Hematopoietic multipotent progenitor cell (in vitro differentiated cells): ENCODE measurements around the gene CDHR4. TPM values are rescaled to one million over a fixed set of nuclear protein-coding genes. Genes with fewer than 3 reads are reported as not detected.
A peak's percentile ranks its signal among the peaks of the same experiment; 100 is the strongest.
"Not testable (repeated sequence)": the region's sequence is repeated elsewhere in the genome, so short reads cannot be mapped to it uniquely, and the experiment has no call there.

Experiments used
- DNase-seq, 3 donors: peaks; one replicate each; pipeline ENCODE4 v3.0.0-alpha.2; 2011 to 2015; ENCODE audit warnings: low read depth in 2 of 3, low spot score in 2 of 3
- total RNA-seq: library from RNA; depleted of rRNA; stranded (reverse); fragments of >200 nt; gene quantifications from one replicate; pipeline ENCODE4 v1.2.3, GENCODE V29; 2012

CDHR4 gene
- 0.27 TPM for total RNA-seq

GRCh38 chr3:49799761-49800160, at the start of gene CDHR4:
Gene CDHR4, minus strand, starts transcription at chr3:49799873. Its CDS starts 61 bp downstream, at chr3:49799812.
- DNase-seq = no peak

- DNase-seq = no peak
These were observed 46.0 kb upstream of the CDHR4 start for GRCh38 chr3:49845694-49846093.

GRCh38 chr3:49844464-49845183, 45.0 kb upstream of the CDHR4 start:
- no peak for DNase-seq

- DNase-seq = no peak
These were observed 43.3 kb upstream of the CDHR4 start for GRCh38 chr3:49842843-49843517.

GRCh38 chr3:49841806-49842205, 42.1 kb upstream of the CDHR4 start:
- no peak for DNase-seq

- DNase-seq = peak in 2 of 3 donors; percentile 57 to 75
These were observed 41.5 kb upstream of the CDHR4 start for GRCh38 chr3:49841126-49841696.

GRCh38 chr3:49840388-49840787, 40.7 kb upstream of the CDHR4 start:
- DNase-seq = no peak

- peak; percentile 69 to 94 (median 84) for DNase-seq
These were observed 39.6 kb upstream of the CDHR4 start for GRCh38 chr3:49839193-49839809.

GRCh38 chr3:49831341-49831740, 31.7 kb upstream of the CDHR4 start:
- peak in 2 of 3 donors; percentile 17 to 57 for DNase-seq

- no peak for DNase-seq
These were observed 26.3 kb upstream of the CDHR4 start for GRCh38 chr3:49826016-49826415.

GRCh38 chr3:49823131-49823530, 23.5 kb upstream of the CDHR4 start:
- DNase-seq = not testable (repeated sequence)

- DNase-seq = peak in 2 of 3 donors; percentile 55 to 63
These were observed 14.0 kb upstream of the CDHR4 start, which contains the start of gene UBA7 for GRCh38 chr3:49813497-49814174. Gene UBA7, minus strand, starts transcription at chr3:49813953. Its CDS starts 166 bp downstream, at chr3:49813787.

GRCh38 chr3:49812916-49813496, 13.3 kb upstream of the CDHR4 start:
- DNase-seq = no peak

- peak in 2 of 3 donors; percentile 33 to 45 for DNase-seq
These were observed 7.9 kb upstream of the CDHR4 start for GRCh38 chr3:49807431-49808114.

- DNase-seq = peak in 1 of 3 donors; percentile 28
These were observed 7.2 kb upstream of the CDHR4 start for GRCh38 chr3:49806850-49807249.

- peak in 2 of 3 donors; percentile 92 to 98 for DNase-seq
These were observed 6.4 kb upstream of the CDHR4 start for GRCh38 chr3:49805897-49806701.

GRCh38 chr3:49805367-49805782, 5.7 kb upstream of the CDHR4 start:
- DNase-seq = peak in 2 of 3 donors; percentile 63 to 78

- DNase-seq = peak in 1 of 3 donors; percentile 22
These were observed 4.7 kb upstream of the CDHR4 start for GRCh38 chr3:49804141-49805041.
